Measurements from ENCODE around the gene ZRANB2.

DNA sequence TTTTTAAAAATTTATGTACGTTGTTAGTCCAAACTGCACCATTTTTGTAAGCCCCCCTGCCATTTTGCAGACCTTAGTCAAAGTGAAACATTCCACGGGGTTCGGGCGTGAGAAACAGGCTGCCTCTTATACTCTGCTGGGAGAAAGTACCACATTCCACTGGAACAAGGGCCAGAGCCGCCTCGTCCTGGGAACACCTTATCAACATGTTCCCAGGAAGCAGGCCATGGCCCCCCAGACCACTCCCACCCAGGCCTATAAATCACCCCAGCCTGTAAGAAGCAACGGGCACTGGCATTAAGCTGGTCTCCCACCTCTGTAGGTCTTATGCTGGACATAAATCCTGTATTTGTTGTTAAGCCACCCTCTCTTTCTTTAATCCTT is 854 bp upstream of the ZRANB2 start:
- no peak for TF ChIP-seq TAF1 (IDR thresholded peaks at IDR 0.05; ENCODE audit: low read depth)
- TF ChIP-seq EZH2 (IDR thresholded peaks at IDR 0.05; ENCODE audit: borderline replicate concordance, insufficient read depth, low read length, poor library complexity, severe bottlenecking), result no peak
- no peak for TF ChIP-seq POLR2AphosphoS5 (IDR thresholded peaks at IDR 0.05)
- TF ChIP-seq REST (IDR thresholded peaks at IDR 0.05; ENCODE audit: borderline replicate concordance), result no peak
- no peak for TF ChIP-seq EP300 (conservative IDR thresholded peaks at IDR 0.05; ENCODE audit: poor library complexity, severe bottlenecking)
- TF ChIP-seq CTCF (IDR thresholded peaks at IDR 0.05; ENCODE audit: poor library complexity, severe bottlenecking), result no peak
- TF ChIP-seq RAD21 (conservative IDR thresholded peaks at IDR 0.05), result no peak
- TF ChIP-seq SMC3 (conservative IDR thresholded peaks at IDR 0.05; ENCODE audit: poor library complexity), result no peak

Measured in neural cell (in vitro differentiated cells).